Activated T-helper 17 cell treated with anti-CD3 and anti-CD28 coated beads, Interleukin-2, amount 50 U/mL, for 72 hours (primary cell): Measurements from ENCODE around the gene FAM241B. TPM values are rescaled to one million over a fixed set of nuclear protein-coding genes. Genes with fewer than 3 reads are reported as not detected.

Experiments used
- total RNA-seq, 2 donors: library from RNA; stranded (reverse); gene quantifications; one replicate each; pipeline ENCODE4 v1.2.3, GENCODE V29; 2022

The FAM241B gene
- total RNA-seq, 2 donors from 2014 or later = 9.4 to 16.0 TPM

Other genes with a start within 250 kb of the FAM241B start
- gene TACR2, start 213.3 kb upstream of the FAM241B start, total RNA-seq = not detected
- gene TSPAN15, start 178.8 kb upstream of the FAM241B start, total RNA-seq = 10 to 100 TPM in 1 of 2 donors, 1 to 10 TPM in 1; 4.9 to 12.7 TPM
- gene NEUROG3, start 56.8 kb upstream of the FAM241B start, total RNA-seq = 1 to 10 TPM in 1 of 2 donors, under 1 TPM in 1; 0.78 to 1.1 TPM
- not detected for gene COL13A1, start 171.7 kb downstream of the FAM241B start, total RNA-seq